Common myeloid progenitor, CD34-positive (primary cell): Measurements from ENCODE around the gene ZSCAN29.

Experiments
- CTCF ChIA-PET: fragments of 350-600 bp; sonication (Branson Sonifier 250); formaldehyde crosslinking; loops from one replicate; lab custom pipeline; 2021; ENCODE audit warnings: antibody characterized with exemption; lab: Charles Lee
- POLR2A ChIA-PET: fragments of 350-600 bp; sonication (Branson Sonifier 250); formaldehyde crosslinking; loops from one replicate; lab custom pipeline; 2021; ENCODE audit warnings: antibody characterized with exemption; lab: Charles Lee
- DNase-seq, 3 donors: peaks; one replicate each; pipeline versions ENCODE4 v3.0.0 to v3.0.0-alpha.2; 2013
- H3K27ac ChIP-seq, 2 experiments: 1 replicate in 1 of 2; 2 replicates in 1 of 2; pipeline ENCODE4 v1.7.0; 2013; ENCODE audit warnings: inconsistent platforms in 2 of 2, low read length in 2 of 2, mild to moderate bottlenecking in 2 of 2, low read depth in 1 of 2, moderate library complexity in 1 of 2; ENCODE audit not compliant: severe bottlenecking in 2 of 2, insufficient read depth in 1 of 2, poor library complexity in 1 of 2
- H3K27me3 ChIP-seq, 5 experiments: replicated peaks in 2 of 5; 1 replicate in 3 of 5; 2 replicates in 2 of 5; pipeline versions ENCODE4 v1.6.1 to v1.7.0; 2013; ENCODE audit warnings: low read length in 4 of 5, mild to moderate bottlenecking in 2 of 5, moderate library complexity in 2 of 5, inconsistent platforms in 1 of 5; ENCODE audit not compliant: insufficient read depth in 5 of 5, control insufficient read depth in 4 of 5
- H3K36me3 ChIP-seq, 4 experiments: 1 replicate in 2 of 4; 2 replicates in 2 of 4; pipeline versions ENCODE4 v1.6.1 to v1.7.0; 2013; ENCODE audit warnings: low read length in 3 of 4, control low read depth in 1 of 4, mild to moderate bottlenecking in 1 of 4; ENCODE audit not compliant: control insufficient read depth in 4 of 4, insufficient read depth in 4 of 4
- H3K4me1 ChIP-seq, 4 experiments: 1 replicate in 3 of 4; 2 replicates in 1 of 4; pipeline versions ENCODE4 v1.6.1 to v1.7.1; 2013; ENCODE audit warnings: low read length in 3 of 4, mild to moderate bottlenecking in 3 of 4, control low read depth in 1 of 4, inconsistent platforms in 1 of 4, moderate library complexity in 1 of 4; ENCODE audit not compliant: control insufficient read depth in 4 of 4, insufficient read depth in 4 of 4; ENCODE audit errors: control extremely low read depth in 1 of 4
- H3K4me3 ChIP-seq, 7 experiments: 1 replicate in 4 of 7; 2 replicates in 3 of 7; pipeline versions ENCODE4 v1.5.1 to v1.7.0; 2013; ENCODE audit warnings: mild to moderate bottlenecking in 7 of 7, low read length in 6 of 7, moderate library complexity in 6 of 7, inconsistent platforms in 2 of 7, low read depth in 2 of 7, control low read depth in 1 of 7; ENCODE audit not compliant: insufficient read depth in 4 of 7, control insufficient read depth in 1 of 7; ENCODE audit errors: extremely low read depth in 1 of 7
- H3K9me3 ChIP-seq, 5 experiments: 1 replicate in 4 of 5; 2 replicates in 1 of 5; pipeline versions ENCODE4 v1.6.1 to v1.7.1; 2013; ENCODE audit warnings: low read length in 4 of 5, mild to moderate bottlenecking in 2 of 5, inconsistent platforms in 1 of 5, low read depth in 1 of 5, moderate library complexity in 1 of 5; ENCODE audit not compliant: control insufficient read depth in 4 of 5, insufficient read depth in 2 of 5; ENCODE audit errors: control extremely low read depth in 1 of 5
- WGBS: methylation state at CpG from one replicate; pipeline ENCODE4 v1.1.5; 2013; ENCODE audit not compliant: insufficient coverage; 5-methylcytosine and 5-hydroxymethylcytosine counted together

ZSCAN29 gene

GRCh38 chr15:43383070-43383469, 12.2 kb upstream of the ZSCAN29 start:
- CTCF ChIA-PET = interaction anchor here (0.6 to 1.5 kb wide), 2 partner anchors 13 to 41 kb away, joined by 3 read pairs; no protein-coding TSS in a partner anchor
- H3K9me3 ChIP-seq = no peaks in the 10 kb centered on the region
- H3K4me3 ChIP-seq = no peak overlapping the region
- 75% methylated on average over 2 of the region's 2 CpGs for WGBS
- H3K4me1 ChIP-seq = no peaks in the 10 kb centered on the region
- no peaks in the 10 kb centered on the region for H3K27me3 ChIP-seq
- POLR2A ChIA-PET = no interaction called here
- H3K36me3 ChIP-seq = peaks cover 24 to 85% (median 65%) of the 10 kb centered on the region in 4 experiments
- peak overlapping the region in 1 of 2 experiments; percentile 54 for H3K27ac ChIP-seq
- no peak for DNase-seq

GRCh38 chr15:43382310-43382709, 11.5 kb upstream of the ZSCAN29 start:
- WGBS = no CpG with 5 or more reads among the region's 4 CpGs
- no peak for DNase-seq
- CTCF ChIA-PET = interaction anchor here (0.9 to 1.5 kb wide), 2 partner anchors 11 to 145 kb away, joined by 4 to 6 read pairs; partner anchors contain the start of genes TUBGCP4 and ZSCAN29

GRCh38 chr15:43378601-43379000, 7.8 kb upstream of the ZSCAN29 start:
- Histone ChIP-seq H3K9me3 (no peaks in the 10 kb centered on the region), H3K27ac (no peak overlapping the region), H3K27me3 (no peaks in the 10 kb centered on the region), H3K4me1 (no peaks in the 10 kb centered on the region), H3K36me3 (peaks cover 24 to 64% (median 46%) of the 10 kb centered on the region in 4 experiments), H3K4me3 (no peak overlapping the region)
- POLR2A ChIA-PET = no interaction called here
- DNase-seq = no peak
- CTCF ChIA-PET = interaction anchor here (1.4 kb wide), 1 partner anchor 9 kb away, joined by 3 read pairs; no protein-coding TSS in a partner anchor

More at GRCh38 chr15:43382310-43382709, 11.5 kb upstream of the ZSCAN29 start:
- H3K36me3 ChIP-seq = peaks cover 27 to 86% (median 65%) of the 10 kb centered on the region in 4 experiments
- no peak overlapping the region for H3K27ac ChIP-seq
- H3K9me3 ChIP-seq = no peaks in the 10 kb centered on the region
- H3K4me1 ChIP-seq = no peaks in the 10 kb centered on the region
- H3K4me3 ChIP-seq = no peak overlapping the region
- POLR2A ChIA-PET = no interaction called here
- no peaks in the 10 kb centered on the region for H3K27me3 ChIP-seq

GRCh38 chr15:43376017-43376705, 5.3 kb upstream of the ZSCAN29 start:
- POLR2A ChIA-PET = interaction anchor here (0.6 kb wide), 1 partner anchor 26 kb away, joined by 3 read pairs; no protein-coding TSS in a partner anchor
- DNase-seq = peak; percentile 39 to 57 (median 47)

GRCh38 chr15:43370310-43370974, 401 bp downstream of the ZSCAN29 start:
- H3K36me3 ChIP-seq = peaks cover 15 to 40% (median 25%) of the 10 kb centered on the region in 4 experiments
- H3K4me1 ChIP-seq = peaks cover 15 to 38% (median 29%) of the 10 kb centered on the region in 4 experiments
- H3K27ac ChIP-seq = peak overlapping the region in 1 of 2 experiments; percentile 78
- POLR2A ChIA-PET = interaction anchor here (0.6 kb wide), 2 partner anchors 90 to 1188 kb away, joined by 3 to 4 read pairs; no protein-coding TSS in a partner anchor
- CTCF ChIA-PET = interaction anchor here (1.3 to 2.7 kb wide), 4 partner anchors 10 to 15 kb away, joined by 3 to 15 read pairs (median 8); no protein-coding TSS in a partner anchor
- peak in 2 of 3 donors; percentile 12 to 13 for DNase-seq
- WGBS = under 1% methylated on average over 30 of the region's 45 CpGs
- peak overlapping the region; percentile 67 to 96 (median 87) for H3K4me3 ChIP-seq
- H3K9me3 ChIP-seq = peaks cover 0 to 10% (median 2%) of the 10 kb centered on the region in 5 experiments
- H3K27me3 ChIP-seq = no peaks in the 10 kb centered on the region

More at GRCh38 chr15:43376017-43376705, 5.3 kb upstream of the ZSCAN29 start:
- 94% methylated on average over 11 of the region's 13 CpGs for WGBS
- CTCF ChIA-PET = interaction anchor here (0.6 to 1.7 kb wide), 9 partner anchors 9 to 377 kb away, joined by 3 to 4 read pairs (median 3); no protein-coding TSS in a partner anchor
- H3K9me3 ChIP-seq = no peaks in the 10 kb centered on the region
- no peaks in the 10 kb centered on the region for H3K27me3 ChIP-seq
- no peak overlapping the region for H3K27ac ChIP-seq
- peaks cover 22 to 46% (median 34%) of the 10 kb centered on the region in 4 experiments for H3K36me3 ChIP-seq
- peaks cover 13 to 16% (median 16%) of the 10 kb centered on the region in 4 experiments for H3K4me1 ChIP-seq
- H3K4me3 ChIP-seq = no peak overlapping the region

- CTCF ChIA-PET = interaction anchor here (3.5 to 3.9 kb wide), 2 partner anchors 9 to 14 kb away, joined by 15 to 21 read pairs; partner anchors contain the start of genes TUBGCP4 and ZSCAN29
- H3K9me3 ChIP-seq = peaks cover 19 to 69% (median 29%) of the 10 kb centered on the region in 5 experiments
Measured at GRCh38 chr15:43361313-43361903, 9.4 kb downstream of the ZSCAN29 start.

More at GRCh38 chr15:43361313-43361903, 9.4 kb downstream of the ZSCAN29 start:
- Histone ChIP-seq H3K36me3 (peaks cover 46 to 80% (median 61%) of the 10 kb centered on the region in 4 experiments), H3K27me3 (no peaks in the 10 kb centered on the region), H3K4me1 (no peaks in the 10 kb centered on the region), H3K4me3 (peak overlapping the region in 1 of 7 experiments; percentile 49), H3K27ac (no peak overlapping the region)
- 100% methylated on average over 2 of the region's 7 CpGs for WGBS
- POLR2A ChIA-PET = no interaction called here
- no peak for DNase-seq
